ENCODE results near the gene IFT81.
"Not testable (repeated sequence)": the region's sequence is repeated elsewhere in the genome, so short reads cannot be mapped to it uniquely, and the experiment has no call there.

Gene IFT81

GRCh38 chr12:110109037-110109836 lies 14.9 kb upstream of the IFT81 start:
- peak; percentile 11 for DNase-seq

GRCh38 chr12:110109837-110110535 lies 14.2 kb upstream of the IFT81 start:
- DNase-seq, result no peak

GRCh38 chr12:110111476-110112334 lies 12.5 kb upstream of the IFT81 start:
- DNase-seq, result no peak

GRCh38 chr12:110112335-110112660 lies 11.9 kb upstream of the IFT81 start:
- DNase-seq, result no peak

GRCh38 chr12:110114528-110114937 lies 9.6 kb upstream of the IFT81 start:
- no peak for DNase-seq

- DNase-seq, result no peak
Measured at GRCh38 chr12:110115675-110116074, 8.5 kb upstream of the IFT81 start.

GRCh38 chr12:110116623-110117022 lies 7.5 kb upstream of the IFT81 start:
- no peak for DNase-seq

GRCh38 chr12:110117210-110117609 lies 6.9 kb upstream of the IFT81 start:
- DNase-seq, result not testable (repeated sequence)

GRCh38 chr12:110117956-110118685 lies 6.0 kb upstream of the IFT81 start:
- DNase-seq, result no peak

- no peak for DNase-seq
Measured at GRCh38 chr12:110122929-110123328, 1.2 kb upstream of the IFT81 start.

- no peak for DNase-seq
Measured at GRCh38 chr12:110123919-110124268, 263 bp upstream of the IFT81 start.

GRCh38 chr12:110126557-110126956 lies 2.4 kb downstream of the IFT81 start:
- DNase-seq, result no peak

GRCh38 chr12:110134691-110135411 lies 10.7 kb downstream of the IFT81 start:
- DNase-seq, result no peak

- no peak for DNase-seq
Measured at GRCh38 chr12:110135806-110136205, 11.6 kb downstream of the IFT81 start.

- DNase-seq, result no peak
Measured at GRCh38 chr12:110137786-110138185, 13.6 kb downstream of the IFT81 start.

- no peak for DNase-seq
Measured at GRCh38 chr12:110141389-110141788, 17.2 kb downstream of the IFT81 start.

- DNase-seq, result no peak
Measured at GRCh38 chr12:110146986-110147385, 22.8 kb downstream of the IFT81 start.

- no peak for DNase-seq
Measured at GRCh38 chr12:110149086-110149660, 25.0 kb downstream of the IFT81 start.

- no peak for DNase-seq
Measured at GRCh38 chr12:110156766-110157165, 32.6 kb downstream of the IFT81 start.

GRCh38 chr12:110157539-110157938 lies 33.4 kb downstream of the IFT81 start:
- DNase-seq, result no peak

GRCh38 chr12:110159671-110160245 lies 35.6 kb downstream of the IFT81 start:
- no peak for DNase-seq

Measured in DMS79 treated with DMSO at 0.1 percent for 48 hours (cell line).